Measurements from ENCODE around the gene SERGEF. TPM values are rescaled to one million over a fixed set of nuclear protein-coding genes. Genes with fewer than 3 reads are reported as not detected.

The SERGEF gene
- polyA plus RNA-seq, 1 of the 3 experiments (the other 2 are of a cell fraction): 23.1 TPM

DNA sequence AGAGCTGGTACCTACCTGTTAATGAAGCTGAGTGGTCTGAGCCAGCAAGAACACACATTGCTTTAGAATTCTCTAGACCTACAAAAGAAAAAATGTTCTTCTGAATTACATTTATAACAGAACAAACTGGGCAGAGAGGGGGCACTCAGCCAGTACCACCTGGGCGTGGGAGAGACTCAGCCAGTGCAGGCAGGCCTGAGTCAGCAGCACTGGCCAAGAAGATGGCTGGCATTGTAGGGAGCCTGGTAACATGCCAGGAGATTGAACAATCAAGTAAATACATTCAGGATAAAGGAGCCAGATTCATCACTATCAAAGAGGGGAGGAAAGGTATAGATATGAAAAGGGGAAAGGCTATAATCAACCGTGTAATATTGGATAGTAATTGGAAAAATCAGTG lies 19.9 kb downstream of the SERGEF start:
- 94% methylated on average over 2 of the region's 2 CpGs for WGBS (ENCODE audit: low lambda C conversion rate)
- H3K9me3 ChIP-seq: no peaks in the 10 kb centered on the region
- no peaks in the 10 kb centered on the region for H4K20me1 ChIP-seq (ENCODE audit: insufficient read depth)
- POLR2A ChIA-PET: no interaction called here
- H3K27me3 ChIP-seq (ENCODE audit: insufficient read depth): no peaks in the 10 kb centered on the region
- H3K9ac ChIP-seq: no peak overlapping the region
- H3F3A ChIP-seq (replicated peaks; ENCODE audit: insufficient read depth): peaks cover 4% of the 10 kb centered on the region
- no peaks in the 10 kb centered on the region for H3K4me1 ChIP-seq (ENCODE audit: control insufficient read depth in 1 of 2, insufficient read depth in 2 of 2, low read depth in 1 of 2, low read length in 1 of 2)
- H3K4me3 ChIP-seq (ENCODE audit: low read depth in 2 of 2, low read length in 1 of 2): no peak overlapping the region
- TF ChIP-seq ELF1 (IDR thresholded peaks at IDR 0.05): no peak
- no peak for TF ChIP-seq YY1 (IDR thresholded peaks at IDR 0.05; ENCODE audit: low read depth)
- no peak for TF ChIP-seq TCF12 (IDR thresholded peaks at IDR 0.05)
- no peak for TF ChIP-seq TEAD4 (IDR thresholded peaks at IDR 0.05; ENCODE audit: borderline replicate concordance, insufficient read depth)
- no peak for TF ChIP-seq SMC3 (IDR thresholded peaks at IDR 0.05; ENCODE audit: low read depth, low read length)
- TF ChIP-seq MEF2A (IDR thresholded peaks at IDR 0.05; ENCODE audit: borderline replicate concordance, low read depth): no peak
- no peak for TF ChIP-seq MXI1 (IDR thresholded peaks at IDR 0.05; ENCODE audit: low read depth, low read length)
- TF ChIP-seq RCOR1 (IDR thresholded peaks at IDR 0.05; ENCODE audit: low read length): no peak
- TF ChIP-seq RXRA (IDR thresholded peaks at IDR 0.05; ENCODE audit: borderline replicate concordance, low read depth): no peak
- TF ChIP-seq GATA2 (CRISPR knock-in tag; IDR thresholded peaks at IDR 0.05): no peak
- TF ChIP-seq JUND (IDR thresholded peaks at IDR 0.05): no peak
- no peak for TF ChIP-seq EZH2phosphoT487 (IDR thresholded peaks at IDR 0.05; ENCODE audit: borderline replicate concordance, low read depth)
- TF ChIP-seq NFIC (IDR thresholded peaks at IDR 0.05; ENCODE audit: borderline replicate concordance): no peak
- no peaks in the 10 kb centered on the region for H3K79me2 ChIP-seq (ENCODE audit: insufficient read depth)
- no peak overlapping the region for H3K27ac ChIP-seq (ENCODE audit: low read depth in 2 of 2, low read length in 1 of 2)
- H3K9me2 ChIP-seq: no peaks in the 10 kb centered on the region
- peaks cover 6 to 14% of the 10 kb centered on the region in 2 experiments for H3K36me3 ChIP-seq (replicated peaks in 1 of 2; ENCODE audit: control insufficient read depth in 1 of 2, insufficient read depth in 2 of 2, low read length in 1 of 2)
- no peak overlapping the region for H2AFZ ChIP-seq (ENCODE audit: low read depth)
- no peak overlapping the region for H3K4me2 ChIP-seq
- CTCF ChIA-PET: interaction anchor here (0.9 to 30.6 kb wide), 8 partner anchors 9 to 461 kb away, joined by 3 to 730 read pairs (median 6); partner anchors contain the start of genes KCNC1 and SAAL1
- no peak for DNase-seq

DNA sequence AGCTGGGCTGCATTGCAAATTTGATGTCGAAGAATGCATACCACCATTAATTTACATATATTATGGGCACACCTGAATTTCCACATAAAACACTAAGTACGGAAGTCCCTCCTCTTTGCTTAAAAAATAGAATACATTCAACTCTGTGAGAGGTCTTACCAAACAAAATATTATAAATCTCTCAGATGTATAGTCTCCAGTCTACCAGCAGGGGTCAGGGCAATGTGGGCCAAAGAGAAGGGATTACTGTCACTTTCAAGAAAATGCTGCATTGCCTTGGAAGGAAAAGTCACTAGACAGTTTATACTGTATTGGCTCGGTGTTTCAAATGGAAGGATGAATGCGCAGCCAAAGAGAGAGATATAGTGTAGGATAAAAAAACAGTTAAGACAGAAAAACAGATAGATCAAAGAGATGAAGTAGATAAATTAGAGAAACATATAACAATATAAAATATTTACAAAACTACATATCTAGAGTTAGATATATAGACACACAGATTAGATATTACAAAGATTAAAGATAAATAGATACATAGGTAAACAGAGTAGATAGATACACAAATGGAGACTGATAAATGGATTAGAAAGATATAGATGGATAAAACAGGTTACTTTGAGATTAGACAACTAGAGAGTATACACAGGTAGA lies 20.9 kb downstream of the SERGEF start:
- ChIA-PET CTCF (interaction anchor here (1.0 to 30.6 kb wide), 21 partner anchors 8 to 460 kb away, joined by 3 to 730 read pairs (median 4); partner anchors contain the start of genes KCNC1, SAAL1 and SERGEF), POLR2A (no interaction called here)
- peak; percentile 66 for DNase-seq
- TF ChIP-seq, protein P1, sequence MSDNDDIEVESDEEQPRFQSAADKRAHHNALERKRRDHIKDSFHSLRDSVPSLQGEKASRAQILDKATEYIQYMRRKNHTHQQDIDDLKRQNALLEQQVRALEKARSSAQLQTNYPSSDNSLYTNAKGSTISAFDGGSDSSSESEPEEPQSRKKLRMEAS (IDR thresholded peaks at IDR 0.05; ENCODE audit: low read depth): no peak
- TF ChIP-seq, protein P2, sequence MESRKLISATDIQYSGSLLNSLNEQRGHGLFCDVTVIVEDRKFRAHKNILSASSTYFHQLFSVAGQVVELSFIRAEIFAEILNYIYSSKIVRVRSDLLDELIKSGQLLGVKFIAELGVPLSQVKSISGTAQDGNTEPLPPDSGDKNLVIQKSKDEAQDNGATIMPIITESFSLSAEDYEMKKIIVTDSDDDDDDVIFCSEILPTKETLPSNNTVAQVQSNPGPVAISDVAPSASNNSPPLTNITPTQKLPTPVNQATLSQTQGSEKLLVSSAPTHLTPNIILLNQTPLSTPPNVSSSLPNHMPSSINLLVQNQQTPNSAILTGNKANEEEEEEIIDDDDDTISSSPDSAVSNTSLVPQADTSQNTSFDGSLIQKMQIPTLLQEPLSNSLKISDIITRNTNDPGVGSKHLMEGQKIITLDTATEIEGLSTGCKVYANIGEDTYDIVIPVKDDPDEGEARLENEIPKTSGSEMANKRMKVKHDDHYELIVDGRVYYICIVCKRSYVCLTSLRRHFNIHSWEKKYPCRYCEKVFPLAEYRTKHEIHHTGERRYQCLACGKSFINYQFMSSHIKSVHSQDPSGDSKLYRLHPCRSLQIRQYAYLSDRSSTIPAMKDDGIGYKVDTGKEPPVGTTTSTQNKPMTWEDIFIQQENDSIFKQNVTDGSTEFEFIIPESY (IDR thresholded peaks at IDR 0.05; ENCODE audit: borderline replicate concordance, low read depth): no peak
- no peak for TF ChIP-seq FOSL2 (IDR thresholded peaks at IDR 0.05; ENCODE audit: borderline replicate concordance, low read depth)
- TF ChIP-seq FOXM1 (IDR thresholded peaks at IDR 0.05; ENCODE audit: low read depth): no peak
- TF ChIP-seq TAF1 (IDR thresholded peaks at IDR 0.05; ENCODE audit: borderline replicate concordance, low read depth, low read length): no peak
- no peak for TF ChIP-seq GABPA (IDR thresholded peaks at IDR 0.05; ENCODE audit: low read depth)
- no peak for TF ChIP-seq SIN3A (IDR thresholded peaks at IDR 0.05; ENCODE audit: borderline replicate concordance, low read depth, low read length)
- TF ChIP-seq RFX5 (IDR thresholded peaks at IDR 0.05; ENCODE audit: low read length): no peak
- TF ChIP-seq MXI1 (IDR thresholded peaks at IDR 0.05; ENCODE audit: low read depth, low read length): no peak
- TF ChIP-seq SMC3 (IDR thresholded peaks at IDR 0.05; ENCODE audit: low read depth, low read length): peak; percentile 60
- peak; percentile 78 for TF ChIP-seq RAD21 (IDR thresholded peaks at IDR 0.05; ENCODE audit: low read length)
- no peak for TF ChIP-seq YY1 (IDR thresholded peaks at IDR 0.05; ENCODE audit: low read depth)
- TF ChIP-seq CHD2 (IDR thresholded peaks at IDR 0.05; ENCODE audit: low read length, partially characterized antibody): no peak
- TF ChIP-seq, protein P3, sequence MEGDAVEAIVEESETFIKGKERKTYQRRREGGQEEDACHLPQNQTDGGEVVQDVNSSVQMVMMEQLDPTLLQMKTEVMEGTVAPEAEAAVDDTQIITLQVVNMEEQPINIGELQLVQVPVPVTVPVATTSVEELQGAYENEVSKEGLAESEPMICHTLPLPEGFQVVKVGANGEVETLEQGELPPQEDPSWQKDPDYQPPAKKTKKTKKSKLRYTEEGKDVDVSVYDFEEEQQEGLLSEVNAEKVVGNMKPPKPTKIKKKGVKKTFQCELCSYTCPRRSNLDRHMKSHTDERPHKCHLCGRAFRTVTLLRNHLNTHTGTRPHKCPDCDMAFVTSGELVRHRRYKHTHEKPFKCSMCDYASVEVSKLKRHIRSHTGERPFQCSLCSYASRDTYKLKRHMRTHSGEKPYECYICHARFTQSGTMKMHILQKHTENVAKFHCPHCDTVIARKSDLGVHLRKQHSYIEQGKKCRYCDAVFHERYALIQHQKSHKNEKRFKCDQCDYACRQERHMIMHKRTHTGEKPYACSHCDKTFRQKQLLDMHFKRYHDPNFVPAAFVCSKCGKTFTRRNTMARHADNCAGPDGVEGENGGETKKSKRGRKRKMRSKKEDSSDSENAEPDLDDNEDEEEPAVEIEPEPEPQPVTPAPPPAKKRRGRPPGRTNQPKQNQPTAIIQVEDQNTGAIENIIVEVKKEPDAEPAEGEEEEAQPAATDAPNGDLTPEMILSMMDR (IDR thresholded peaks at IDR 0.05): peak; percentile 93

More for the DNA sequence above, 20.9 kb downstream of the SERGEF start:
- H3K4me1 ChIP-seq (ENCODE audit: control insufficient read depth in 1 of 2, insufficient read depth in 2 of 2, low read depth in 1 of 2, low read length in 1 of 2): no peaks in the 10 kb centered on the region
- H3K9me3 ChIP-seq: no peaks in the 10 kb centered on the region
- no peaks in the 10 kb centered on the region for H3K9me2 ChIP-seq
- no peaks in the 10 kb centered on the region for H4K20me1 ChIP-seq (ENCODE audit: insufficient read depth)
- no peak overlapping the region for H3K9ac ChIP-seq
- H3K79me2 ChIP-seq (ENCODE audit: insufficient read depth): no peaks in the 10 kb centered on the region
- peaks cover 10 to 24% of the 10 kb centered on the region in 2 experiments for H3K36me3 ChIP-seq (replicated peaks in 1 of 2; ENCODE audit: control insufficient read depth in 1 of 2, insufficient read depth in 2 of 2, low read length in 1 of 2)
- no peak overlapping the region for H3K27ac ChIP-seq (ENCODE audit: low read depth in 2 of 2, low read length in 1 of 2)
- H2AFZ ChIP-seq (ENCODE audit: low read depth): no peak overlapping the region
- peaks cover 4% of the 10 kb centered on the region for H3F3A ChIP-seq (replicated peaks; ENCODE audit: insufficient read depth)
- H3K27me3 ChIP-seq (ENCODE audit: insufficient read depth): no peaks in the 10 kb centered on the region
- no peak overlapping the region for H3K4me2 ChIP-seq
- 31% methylated on average over 4 of the region's 4 CpGs for WGBS (ENCODE audit: low lambda C conversion rate)
- no peak overlapping the region; a peak in 1 of 4 replicates for H3K4me3 ChIP-seq (ENCODE audit: low read depth in 2 of 2, low read length in 1 of 2)

All from SK-N-SH (cell line).